NCI-H128 (cell line): Measurements from ENCODE around the gene SFXN1.

ENCODE experiments used
- DNase-seq: peaks from one replicate; lab custom pipeline; 2025; ENCODE audit not compliant: unreplicated experiment; lab: John Stamatoyannopoulos, UW

SFXN1 gene

GRCh38 chr5:175538576-175538975 lies 60.2 kb downstream of the SFXN1 start:
- DNase-seq, result no peak

GRCh38 chr5:175539936-175540335 lies 61.6 kb downstream of the SFXN1 start:
- no peak for DNase-seq

- DNase-seq, result no peak
Measured at GRCh38 chr5:175541264-175541663, 62.9 kb downstream of the SFXN1 start.

GRCh38 chr5:175542232-175542965 lies 64.0 kb downstream of the SFXN1 start:
- no peak for DNase-seq

GRCh38 chr5:175542966-175543235 lies 64.5 kb downstream of the SFXN1 start:
- DNase-seq, result no peak

- DNase-seq, result no peak
Measured at GRCh38 chr5:175544108-175544511, 65.8 kb downstream of the SFXN1 start.

GRCh38 chr5:175544586-175544985 lies 66.2 kb downstream of the SFXN1 start:
- no peak for DNase-seq

- no peak for DNase-seq
Measured at GRCh38 chr5:175547842-175548241, 69.5 kb downstream of the SFXN1 start.

GRCh38 chr5:175548626-175549311 lies 70.4 kb downstream of the SFXN1 start:
- no peak for DNase-seq

GRCh38 chr5:175550055-175550805 lies 71.9 kb downstream of the SFXN1 start:
- no peak for DNase-seq

- no peak for DNase-seq
Measured at GRCh38 chr5:175551266-175551665, 72.9 kb downstream of the SFXN1 start.

GRCh38 chr5:175554296-175554695 lies 75.9 kb downstream of the SFXN1 start:
- no peak for DNase-seq

GRCh38 chr5:175555168-175555785 lies 76.9 kb downstream of the SFXN1 start:
- no peak for DNase-seq

- no peak for DNase-seq
Measured at GRCh38 chr5:175556794-175557193, 78.4 kb downstream of the SFXN1 start.

- DNase-seq, result no peak
Measured at GRCh38 chr5:175557778-175558177, 79.4 kb downstream of the SFXN1 start.

- no peak for DNase-seq
Measured at GRCh38 chr5:175558801-175559480, 80.6 kb downstream of the SFXN1 start.

GRCh38 chr5:175560011-175560410 lies 81.7 kb downstream of the SFXN1 start:
- DNase-seq, result no peak

GRCh38 chr5:175561085-175561484 lies 82.7 kb downstream of the SFXN1 start:
- DNase-seq, result no peak

- no peak for DNase-seq
Measured at GRCh38 chr5:175564716-175565115, 86.4 kb downstream of the SFXN1 start.

- no peak for DNase-seq
Measured at GRCh38 chr5:175566697-175567096, 88.3 kb downstream of the SFXN1 start.

GRCh38 chr5:175567954-175568353 lies 89.6 kb downstream of the SFXN1 start:
- no peak for DNase-seq
